AG04449 (cell line): ENCODE data around the gene TRPV6.

Experiments used
- CTCF ChIA-PET: fragments of 350-600 bp; formaldehyde crosslinking; extraction: SDS; loops from one replicate; lab custom pipeline; 2021; ENCODE audit warnings: antibody characterized with exemption; lab: Yijun Ruan, JAX
- POLR2A ChIA-PET: fragments of 400-600, 350-600 bp; formaldehyde crosslinking; extraction: SDS; loops from one replicate; lab custom pipeline; 2020; ENCODE audit warnings: antibody characterized with exemption, inconsistent platforms; lab: Yijun Ruan, JAX
- DNase-seq: peaks from one replicate; pipeline ENCODE4 v3.0.0-alpha.2; 2010; ENCODE audit warnings: low read depth, low spot score
- H3K4me3 ChIP-seq: 2 replicates; pipeline ENCODE4 v1.5.1; 2011; ENCODE audit warnings: low read depth, mild to moderate bottlenecking, control low read depth, low read length
- TF ChIP-seq, protein P1 (sequence below): IDR thresholded peaks from one replicate; pipeline ENCODE4 v1.5.1; 2011; ENCODE audit warnings: mild to moderate bottlenecking, moderate library complexity, low read length, control low read depth, inconsistent platforms; ENCODE audit not compliant: insufficient read depth; ENCODE audit errors: missing control alignments

Gene TRPV6

DNA sequence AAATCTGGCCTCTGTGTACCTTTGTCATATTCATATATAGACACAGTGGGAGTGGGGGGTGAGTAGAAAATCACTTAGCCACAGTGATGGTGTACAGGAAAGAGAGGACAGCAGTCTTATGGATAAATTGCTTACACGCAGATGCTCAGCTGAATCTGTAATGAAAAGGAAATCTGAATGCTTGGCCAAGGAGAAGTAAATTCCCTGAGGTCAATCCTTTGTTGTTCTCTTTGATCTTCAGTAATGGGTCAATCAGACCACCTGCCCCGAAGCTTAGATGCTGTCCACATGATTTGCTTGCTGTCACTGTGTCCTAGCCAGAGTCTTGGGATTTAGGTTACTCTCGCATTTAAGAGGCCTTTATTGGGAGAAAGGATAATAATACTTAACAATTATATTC is 49.1 kb downstream of the TRPV6 start:
- no peak for DNase-seq
- TF ChIP-seq, protein P1, sequence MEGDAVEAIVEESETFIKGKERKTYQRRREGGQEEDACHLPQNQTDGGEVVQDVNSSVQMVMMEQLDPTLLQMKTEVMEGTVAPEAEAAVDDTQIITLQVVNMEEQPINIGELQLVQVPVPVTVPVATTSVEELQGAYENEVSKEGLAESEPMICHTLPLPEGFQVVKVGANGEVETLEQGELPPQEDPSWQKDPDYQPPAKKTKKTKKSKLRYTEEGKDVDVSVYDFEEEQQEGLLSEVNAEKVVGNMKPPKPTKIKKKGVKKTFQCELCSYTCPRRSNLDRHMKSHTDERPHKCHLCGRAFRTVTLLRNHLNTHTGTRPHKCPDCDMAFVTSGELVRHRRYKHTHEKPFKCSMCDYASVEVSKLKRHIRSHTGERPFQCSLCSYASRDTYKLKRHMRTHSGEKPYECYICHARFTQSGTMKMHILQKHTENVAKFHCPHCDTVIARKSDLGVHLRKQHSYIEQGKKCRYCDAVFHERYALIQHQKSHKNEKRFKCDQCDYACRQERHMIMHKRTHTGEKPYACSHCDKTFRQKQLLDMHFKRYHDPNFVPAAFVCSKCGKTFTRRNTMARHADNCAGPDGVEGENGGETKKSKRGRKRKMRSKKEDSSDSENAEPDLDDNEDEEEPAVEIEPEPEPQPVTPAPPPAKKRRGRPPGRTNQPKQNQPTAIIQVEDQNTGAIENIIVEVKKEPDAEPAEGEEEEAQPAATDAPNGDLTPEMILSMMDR, result no peak
- ChIA-PET POLR2A (no interaction called here), CTCF (interaction anchor here (1.4 kb wide), 2 partner anchors 14 to 23 kb away, joined by 3 to 4 read pairs; no protein-coding TSS in a partner anchor)
- H3K4me3 ChIP-seq, result no peak overlapping the region

DNA sequence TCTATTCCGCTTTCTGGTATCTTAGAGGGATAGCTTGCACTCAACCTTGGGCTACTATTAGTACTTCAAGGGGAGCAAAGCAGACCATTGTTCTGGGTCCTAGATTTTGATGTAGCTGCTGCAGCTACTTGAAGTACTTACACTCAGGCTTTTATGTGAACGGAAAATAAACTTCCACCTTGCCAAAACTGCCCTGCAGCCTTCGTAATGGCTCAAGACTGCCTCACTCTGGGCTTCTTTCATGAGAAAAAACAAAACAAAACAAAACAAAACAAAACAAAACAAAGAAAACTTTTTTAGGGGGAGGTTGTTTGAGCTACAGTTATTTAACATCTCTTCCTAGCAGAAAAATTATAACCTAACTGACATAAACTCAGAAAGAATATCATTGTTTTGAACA is 50.1 kb downstream of the TRPV6 start:
- TF ChIP-seq, protein P1, result no peak
- no peak for DNase-seq
- POLR2A ChIA-PET, result no interaction called here
- CTCF ChIA-PET, result interaction anchor here (1.4 kb wide), 2 partner anchors 15 to 22 kb away, joined by 3 to 4 read pairs; no protein-coding TSS in a partner anchor
- H3K4me3 ChIP-seq, result no peak overlapping the region

DNA sequence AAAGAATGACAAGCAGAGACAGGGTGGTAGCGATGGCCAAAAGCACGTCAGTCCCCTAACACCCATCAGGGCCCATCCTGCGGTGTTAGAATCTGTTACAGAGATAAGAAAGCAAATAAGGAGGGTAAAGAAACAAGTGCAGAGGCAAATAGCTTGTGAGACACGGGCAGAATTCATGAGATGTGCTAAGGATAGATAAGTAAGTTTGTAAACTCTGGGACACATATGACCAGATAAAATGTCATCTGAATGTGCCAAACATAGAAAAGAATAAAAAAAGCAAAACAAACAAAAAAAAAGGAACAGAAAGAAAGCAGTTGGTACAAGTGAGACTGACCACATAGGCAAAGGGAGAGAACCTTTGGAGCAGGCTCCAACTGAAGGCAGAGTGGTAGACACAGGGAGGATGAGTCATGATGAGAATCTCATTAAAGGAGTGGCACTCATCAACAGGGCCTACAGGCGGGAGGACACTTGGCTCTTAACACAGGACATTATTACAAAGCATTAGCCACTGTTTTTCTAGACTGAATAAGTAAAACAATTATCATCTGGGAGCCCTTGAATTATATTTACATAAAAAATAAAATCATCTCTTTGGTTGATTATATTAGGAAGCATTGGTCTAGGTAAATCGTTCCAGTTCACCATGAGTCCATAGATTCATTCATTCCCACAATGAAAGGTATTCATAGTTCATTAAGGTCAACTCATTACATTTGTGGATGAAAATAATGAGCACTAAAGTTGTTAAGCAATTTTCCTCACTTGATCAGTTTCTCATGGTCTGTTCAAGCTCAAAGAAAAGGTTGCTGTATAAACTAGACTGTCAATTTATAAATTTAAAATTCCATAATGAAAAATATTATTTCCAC is 52.1 kb downstream of the TRPV6 start:
- ChIA-PET POLR2A (no interaction called here), CTCF (no interaction called here)
- no peak overlapping the region for H3K4me3 ChIP-seq
- no peak for DNase-seq
- TF ChIP-seq, protein P1, result no peak

DNA sequence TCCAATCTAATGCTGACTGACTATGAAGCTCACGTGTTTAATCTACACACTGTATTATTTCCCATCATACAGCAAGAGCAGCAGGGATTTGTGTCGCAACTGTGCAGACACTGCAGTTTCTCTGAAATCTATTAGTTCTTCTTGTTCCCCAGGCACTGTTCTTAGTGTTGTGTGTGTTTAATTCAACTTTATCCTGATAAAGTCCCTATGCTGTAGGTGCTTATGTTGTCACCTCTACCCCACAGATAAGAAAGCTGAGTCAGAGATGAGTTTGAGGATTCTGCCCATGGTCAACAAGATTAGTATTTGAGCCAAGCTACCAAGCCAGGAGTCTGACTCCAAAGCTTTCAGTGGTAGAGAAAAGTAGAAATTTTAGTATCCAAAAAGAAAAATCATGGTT is 53.1 kb downstream of the TRPV6 start:
- no peak overlapping the region for H3K4me3 ChIP-seq
- POLR2A ChIA-PET, result no interaction called here
- no peak for DNase-seq
- CTCF ChIA-PET, result interaction anchor here (1.3 kb wide), 1 partner anchor 34 kb away, joined by 5 read pairs; no protein-coding TSS in a partner anchor
- TF ChIP-seq, protein P1, result no peak

DNA sequence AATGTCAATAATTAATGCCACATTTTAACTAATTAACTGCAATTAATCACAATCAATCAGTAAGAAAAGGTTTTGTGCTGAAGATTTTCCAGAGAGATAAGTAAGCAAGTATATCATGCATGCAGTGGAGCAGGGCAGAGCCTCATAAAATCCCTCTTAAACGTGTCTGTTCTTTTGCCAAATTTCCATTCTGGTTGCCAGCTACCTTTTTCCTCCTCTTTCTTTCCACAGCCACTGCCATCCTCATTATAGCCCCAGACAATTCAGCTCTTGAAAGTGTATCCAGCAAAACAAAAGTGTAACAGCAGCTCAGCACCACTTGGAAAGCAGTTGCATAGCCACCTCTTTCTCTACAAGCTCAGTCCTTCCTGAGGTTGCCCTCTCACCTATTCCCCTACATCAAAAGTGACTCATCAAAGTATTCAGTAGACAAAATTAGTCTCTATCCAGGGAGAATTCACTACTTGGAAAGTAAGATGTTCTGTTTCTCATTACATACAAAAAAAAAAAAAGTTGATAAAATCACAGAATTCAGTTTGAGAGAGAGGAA is 57.5 kb downstream of the TRPV6 start:
- no peak for DNase-seq
- POLR2A ChIA-PET, result no interaction called here
- no peak overlapping the region for H3K4me3 ChIP-seq
- CTCF ChIA-PET, result no interaction called here
- TF ChIP-seq, protein P1, result no peak

DNA sequence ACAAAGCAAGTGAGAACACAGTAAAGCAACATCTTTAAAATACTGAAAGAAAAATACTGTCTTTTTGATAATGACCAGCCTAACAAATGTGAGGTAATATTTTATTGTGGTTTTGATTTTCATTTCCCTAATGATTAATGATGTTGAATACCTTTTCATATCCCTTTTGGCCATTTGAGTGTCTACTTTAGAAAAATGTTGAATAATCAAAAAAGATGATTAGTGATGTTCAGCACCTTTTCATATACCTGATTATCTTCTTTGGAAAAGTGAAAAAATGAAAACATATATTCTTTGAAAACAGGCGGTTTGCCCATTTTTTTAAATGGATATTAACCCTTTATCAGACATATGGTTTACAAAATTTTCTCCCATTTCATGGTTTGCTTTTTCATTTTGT is 62.8 kb downstream of the TRPV6 start:
- TF ChIP-seq, protein P1, result no peak
- H3K4me3 ChIP-seq, result no peak overlapping the region
- DNase-seq, result no peak
- ChIA-PET CTCF (no interaction called here), POLR2A (no interaction called here)
